ENCODE results near the gene PALLD. TPM values are rescaled to one million over a fixed set of nuclear protein-coding genes. Genes with fewer than 3 reads are reported as not detected.

The PALLD gene
- total and polyA plus RNA-seq, 2 of the 8 experiments (the other 6 are each of a cell fraction or from before 2014, with no cell fraction given), result 10.5 to 25.0 TPM

DNA sequence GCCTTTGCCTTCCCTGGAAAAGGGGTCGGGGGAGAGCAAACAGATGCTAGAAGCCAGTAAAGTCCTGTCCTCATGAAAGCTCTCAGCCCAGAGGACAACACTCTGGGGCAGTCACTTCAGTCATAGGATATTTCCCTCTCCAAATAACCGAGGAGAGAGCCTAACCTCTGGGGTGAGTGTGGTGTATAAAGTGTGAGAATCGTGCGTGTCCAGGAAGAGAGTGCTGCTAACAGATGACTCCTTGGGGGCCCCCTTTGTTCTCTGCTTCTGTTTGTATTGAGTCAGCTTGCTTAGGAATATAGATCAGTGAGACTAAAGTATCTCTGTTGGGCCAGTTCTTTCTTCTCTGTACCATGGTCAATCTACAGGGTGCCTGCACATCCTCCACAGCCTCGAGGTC is 247.2 kb downstream of the PALLD start:
- Histone ChIP-seq H2AK5ac (ENCODE audit: low read depth, low read length) (no peak overlapping the region), H3K4ac (replicated peaks; ENCODE audit: insufficient read length, low read depth, low read length) (no peak overlapping the region), H2BK12ac (ENCODE audit: low read depth, low read length) (no peak overlapping the region), H3K79me2 (ENCODE audit: control insufficient read depth in 1 of 2, insufficient read depth in 2 of 2, low read length in 2 of 2) (no peaks in the 10 kb centered on the region), H3K4me1 (replicated peaks in 1 of 4; ENCODE audit: control insufficient read depth in 3 of 4, insufficient read depth in 4 of 4, low read length in 3 of 4) (no peaks in the 10 kb centered on the region), H3K56ac (replicated peaks; ENCODE audit: insufficient read length, low read depth, low read length) (no peak overlapping the region), H4K91ac (replicated peaks; ENCODE audit: insufficient read length, low read length) (no peak overlapping the region), H3K9me3 (ENCODE audit: insufficient read depth in 2 of 2, low read depth in 1 of 2, low read length in 1 of 2) (no peaks in the 10 kb centered on the region), H3K79me1 (ENCODE audit: low read depth, low read length) (no peaks in the 10 kb centered on the region), H3K4me2 (ENCODE audit: insufficient read depth in 1 of 2, low read depth in 2 of 2, low read length in 2 of 2) (no peak overlapping the region), H2BK15ac (ENCODE audit: low read length) (no peak overlapping the region), H4K20me1 (replicated peaks in 1 of 2; ENCODE audit: control insufficient read depth in 1 of 2, insufficient read depth in 2 of 2, low read length in 2 of 2) (no peaks in the 10 kb centered on the region), H2BK120ac (replicated peaks; ENCODE audit: low read depth, low read length) (no peak overlapping the region), H3K27ac (ENCODE audit: low read depth, low read length) (no peak overlapping the region), H3K14ac (ENCODE audit: insufficient read length) (no peak overlapping the region), H3K23ac (ENCODE audit: insufficient read length) (no peak overlapping the region), H4K8ac (ENCODE audit: extremely low read depth, insufficient read depth, low read length) (no peak overlapping the region), H2BK5ac (ENCODE audit: low read depth, low read length) (no peak overlapping the region), H3K4me3 (ENCODE audit: extremely low read depth in 1 of 4, insufficient read depth in 2 of 4, low read depth in 3 of 4, low read length in 4 of 4) (no peak overlapping the region), H3K9ac (replicated peaks in 1 of 4; ENCODE audit: extremely low read depth in 1 of 4, low read depth in 3 of 4, low read length in 3 of 4) (no peak overlapping the region), H3K27me3 (replicated peaks in 1 of 4; ENCODE audit: control insufficient read depth in 3 of 4, extremely low read depth in 1 of 4, insufficient read depth in 3 of 4, low read length in 3 of 4) (no peaks in the 10 kb centered on the region), H2BK20ac (ENCODE audit: low read length) (no peak overlapping the region), H3K18ac (ENCODE audit: extremely low read depth, low read length) (no peak overlapping the region), H3K23me2 (ENCODE audit: low read depth, low read length) (no peaks in the 10 kb centered on the region), H2AFZ (ENCODE audit: low read length) (no peak overlapping the region), H3K36me3 (ENCODE audit: control insufficient read depth in 2 of 4, insufficient read depth in 4 of 4, low read length in 3 of 4) (no peaks in the 10 kb centered on the region), H4K5ac (ENCODE audit: insufficient read length, low read depth, low read length) (no peak overlapping the region)
- DNase-seq (ENCODE audit: low read depth in 1 of 2, low spot score in 2 of 2), result no peak
- CTCF ChIA-PET (ENCODE audit: partially characterized antibody), result interaction anchor here (0.6 to 1.7 kb wide), 3 partner anchors 18 to 37 kb away, joined by 3 to 6 read pairs (median 3); no protein-coding TSS in a partner anchor
- WGBS, 2 experiments (ENCODE audit: extremely low coverage in 1 of 2, insufficient coverage in 1 of 2, insufficient read length in 1 of 2, insufficient replicate concordance in 2 of 2, low coverage in 1 of 2, low lambda C conversion rate in 2 of 2, missing lambda C conversion rate in 1 of 2), result 95% methylated on average over 5 of the region's 5 CpGs; no CpG with 5 or more reads in 1 of the 2 experiments
- FAIRE-seq, result no peak
- TF ChIP-seq CEBPB (IDR thresholded peaks at IDR 0.05; ENCODE audit: low read depth, low read length), result no peak
- TF ChIP-seq, protein P1, sequence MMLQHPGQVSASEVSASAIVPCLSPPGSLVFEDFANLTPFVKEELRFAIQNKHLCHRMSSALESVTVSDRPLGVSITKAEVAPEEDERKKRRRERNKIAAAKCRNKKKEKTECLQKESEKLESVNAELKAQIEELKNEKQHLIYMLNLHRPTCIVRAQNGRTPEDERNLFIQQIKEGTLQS (IDR thresholded peaks at IDR 0.05; ENCODE audit: insufficient read depth, low read depth, low read length), result no peak
- no peak for TF ChIP-seq TAF7 (optimal IDR thresholded peaks at IDR 0.05; ENCODE audit: borderline replicate concordance, low read depth, low read length)
- no peak for TF ChIP-seq TCF12 (IDR thresholded peaks at IDR 0.05; ENCODE audit: low read depth, low read length)
- TF ChIP-seq EZH2 (IDR thresholded peaks at IDR 0.05; ENCODE audit: low read depth, low read length, severe bottlenecking), result no peak
- TF ChIP-seq TAF1 (IDR thresholded peaks at IDR 0.05; ENCODE audit: low read depth, low read length), result no peak
- POLR2A ChIA-PET (ENCODE audit: partially characterized antibody), result no interaction called here

Measured in H1 (cell line).